ENCODE data around the gene CHMP4B. TPM values are rescaled to one million over a fixed set of nuclear protein-coding genes. Genes with fewer than 3 reads are reported as not detected.

The CHMP4B gene
- total RNA-seq, 2 experiments from 2014 or later, result 44.2 to 49.3 TPM

DNA sequence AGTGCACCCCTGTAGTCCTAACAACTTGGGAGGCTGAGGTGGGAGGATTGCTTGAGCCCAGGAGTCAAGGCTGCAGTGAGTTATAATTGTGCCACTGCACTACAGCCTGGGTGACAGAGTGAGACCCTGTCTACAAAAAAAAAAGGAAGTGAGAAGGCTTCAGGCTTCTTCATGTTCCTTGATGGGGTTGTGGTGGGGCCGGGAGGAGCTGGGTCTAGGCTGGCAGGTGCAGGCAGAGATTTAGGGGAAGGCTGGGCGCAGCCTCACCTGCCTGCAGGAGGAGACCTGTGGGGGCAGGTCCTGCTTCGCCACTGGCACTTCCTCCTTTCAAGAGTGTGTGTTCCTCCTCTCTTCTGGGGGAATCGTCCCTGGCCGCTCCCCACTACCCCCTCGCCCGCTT is 63.9 kb downstream of the CHMP4B start:
- no peaks in the 10 kb centered on the region for H3K36me3 ChIP-seq (ENCODE audit: insufficient read depth, low read length)
- no peak overlapping the region for H3K27ac ChIP-seq (ENCODE audit: low read depth in 1 of 2, low read length in 2 of 2)
- no peak for DNase-seq
- ATAC-seq (ENCODE audit: poor library complexity), result no peak
- H3K9me3 ChIP-seq (ENCODE audit: control insufficient read depth in 1 of 2, insufficient read depth in 1 of 2, low read length in 2 of 2), result peaks cover 6 to 11% of the 10 kb centered on the region in 2 experiments
- H3K4me1 Mint-ChIP-seq (ENCODE audit: low read depth), result no peaks in the 10 kb centered on the region
- H3K4me3 ChIP-seq (ENCODE audit: low read length), result no peak overlapping the region
- H3K36me3 Mint-ChIP-seq (ENCODE audit: low read depth), result no peaks in the 10 kb centered on the region
- no peaks in the 10 kb centered on the region for H3K27me3 Mint-ChIP-seq
- TF ChIP-seq CTCF (IDR thresholded peaks at IDR 0.05), result no peak
- CTCF ChIA-PET, result no interaction called here
- H3K9me3 Mint-ChIP-seq, result peaks cover 5% of the 10 kb centered on the region
- H3K27ac Mint-ChIP-seq, result no peak overlapping the region
- intact Hi-C loops (cut with DNase I, micrococcal nuclease), result no loop called here
- POLR2A ChIA-PET, result no interaction called here
- H3K27me3 ChIP-seq (ENCODE audit: control insufficient read depth in 1 of 2, insufficient read depth in 2 of 2, low read length in 2 of 2), result no peaks in the 10 kb centered on the region
- no peaks in the 10 kb centered on the region for H3K4me1 ChIP-seq (ENCODE audit: insufficient read depth, low read length)
- H3K4me3 Mint-ChIP-seq, result no peak overlapping the region

DNA sequence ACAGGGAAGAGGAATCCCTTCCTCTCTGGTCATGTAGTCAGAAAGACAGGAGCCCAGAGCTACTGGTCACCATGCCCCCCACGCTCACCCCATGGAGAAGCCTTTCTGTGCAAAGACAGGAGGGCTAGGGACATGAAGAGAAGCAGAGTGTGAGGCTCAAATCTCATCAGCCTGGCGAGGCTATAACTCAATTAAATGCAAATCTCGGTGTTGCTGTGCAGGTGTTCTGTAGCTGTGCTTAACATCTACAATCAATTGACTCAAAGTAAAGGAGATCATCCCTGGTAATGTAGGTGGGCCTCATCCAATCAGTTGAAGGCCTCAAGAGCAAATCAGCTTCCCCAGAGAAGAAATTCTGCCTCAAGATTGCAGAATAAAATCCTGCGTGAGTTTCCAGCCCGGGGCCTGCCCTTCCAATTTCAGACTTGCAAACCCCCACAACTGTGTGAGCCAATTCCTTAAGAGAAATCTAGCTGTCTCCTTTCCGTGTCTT is 64.4 kb downstream of the CHMP4B start:
- intact Hi-C loops (cut with DNase I, micrococcal nuclease), result no loop called here
- Histone ChIP-seq H3K36me3 (ENCODE audit: insufficient read depth, low read length) (no peaks in the 10 kb centered on the region), H3K27me3 (ENCODE audit: control insufficient read depth in 1 of 2, insufficient read depth in 2 of 2, low read length in 2 of 2) (no peaks in the 10 kb centered on the region), H3K9me3 (ENCODE audit: control insufficient read depth in 1 of 2, insufficient read depth in 1 of 2, low read length in 2 of 2) (peaks cover 6 to 11% of the 10 kb centered on the region in 2 experiments), H3K4me3 (ENCODE audit: low read length) (no peak overlapping the region), H3K27ac (ENCODE audit: low read depth in 1 of 2, low read length in 2 of 2) (no peak overlapping the region), H3K4me1 (ENCODE audit: insufficient read depth, low read length) (no peaks in the 10 kb centered on the region)
- Mint-ChIP-seq H3K27ac (no peak overlapping the region), H3K4me1 (ENCODE audit: low read depth) (no peaks in the 10 kb centered on the region), H3K4me3 (no peak overlapping the region), H3K9me3 (peaks cover 8% of the 10 kb centered on the region), H3K36me3 (ENCODE audit: low read depth) (no peaks in the 10 kb centered on the region), H3K27me3 (no peaks in the 10 kb centered on the region)
- CTCF ChIA-PET, result no interaction called here
- DNase-seq, result no peak
- POLR2A ChIA-PET, result no interaction called here
- ATAC-seq (ENCODE audit: poor library complexity), result no peak
- no peak for TF ChIP-seq CTCF (IDR thresholded peaks at IDR 0.05)

DNA sequence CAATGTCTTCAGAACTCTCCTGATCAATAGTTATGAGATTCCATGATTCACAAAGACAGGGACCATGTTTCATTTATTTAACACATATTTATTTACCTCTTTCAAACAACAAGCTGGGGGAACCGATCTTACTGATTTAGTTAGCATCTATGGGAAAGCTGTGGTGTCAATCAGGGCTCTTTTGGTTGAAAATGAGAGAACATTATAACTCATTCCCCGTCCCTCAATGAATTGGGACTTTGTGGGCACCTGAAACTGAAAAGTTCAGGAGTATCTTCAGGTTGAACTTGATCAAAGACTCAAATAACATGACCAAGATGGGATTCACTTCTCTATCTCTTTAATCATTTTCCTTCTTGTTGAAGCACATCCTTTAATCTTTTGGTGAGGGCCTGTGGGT is 67.4 kb downstream of the CHMP4B start:
- no peak overlapping the region for H3K4me3 ChIP-seq (ENCODE audit: low read length)
- ChIA-PET POLR2A (no interaction called here), CTCF (no interaction called here)
- H3K9me3 ChIP-seq (ENCODE audit: control insufficient read depth in 1 of 2, insufficient read depth in 1 of 2, low read length in 2 of 2), result peaks cover 6 to 11% of the 10 kb centered on the region in 2 experiments
- DNase-seq (no peak), ATAC-seq (ENCODE audit: poor library complexity) (no peak)
- H3K27me3 ChIP-seq (ENCODE audit: control insufficient read depth in 1 of 2, insufficient read depth in 2 of 2, low read length in 2 of 2), result no peaks in the 10 kb centered on the region
- no peaks in the 10 kb centered on the region for H3K36me3 ChIP-seq (ENCODE audit: insufficient read depth, low read length)
- no peak overlapping the region for H3K27ac Mint-ChIP-seq
- no peak overlapping the region for H3K27ac ChIP-seq (ENCODE audit: low read depth in 1 of 2, low read length in 2 of 2)
- H3K4me1 ChIP-seq (ENCODE audit: insufficient read depth, low read length), result no peaks in the 10 kb centered on the region
- intact Hi-C loops (cut with DNase I, micrococcal nuclease), result no loop called here
- no peak for TF ChIP-seq CTCF (IDR thresholded peaks at IDR 0.05)
- H3K9me3 Mint-ChIP-seq, result peaks cover 8% of the 10 kb centered on the region
- H3K4me1 Mint-ChIP-seq (ENCODE audit: low read depth), result no peaks in the 10 kb centered on the region
- no peak overlapping the region for H3K4me3 Mint-ChIP-seq
- H3K27me3 Mint-ChIP-seq, result no peaks in the 10 kb centered on the region
- H3K36me3 Mint-ChIP-seq (ENCODE audit: low read depth), result no peaks in the 10 kb centered on the region
